SK-N-SH treated with all-trans-retinoic acid at 6 μM for 48 hours (cell line): Measurements from ENCODE around the gene NAP1L4.

Experiments used
- BACH2 ChIP-seq: fragments of 250-450 bp; sonication (Bioruptor Pico); IDR thresholded peaks from 2 replicates; pipeline ENCODE4 v1.9.0; 2021; ENCODE audit warnings: mild to moderate bottlenecking, borderline replicate concordance
- ESRRG ChIP-seq: fragments of 250-450 bp; sonication (Bioruptor Pico); IDR thresholded peaks from 2 replicates; pipeline ENCODE4 v1.6.1; 2021; ENCODE audit warnings: mild to moderate bottlenecking
- OSR1 ChIP-seq: fragments of 250-450 bp; sonication (Bioruptor Pico); IDR thresholded peaks from 2 replicates; pipeline ENCODE4 v1.8.0; 2022; ENCODE audit warnings: moderate library complexity, mild to moderate bottlenecking, inconsistent platforms
- PPARA ChIP-seq: fragments of 250-450 bp; sonication (Bioruptor Pico); IDR thresholded peaks from 2 replicates; pipeline ENCODE4 v1.5.0; 2020; ENCODE audit warnings: mild to moderate bottlenecking, borderline replicate concordance
- RARB ChIP-seq: fragments of 250-450 bp; sonication (Bioruptor Pico); IDR thresholded peaks from 2 replicates; pipeline ENCODE4 v1.8.0; 2021; ENCODE audit warnings: mild to moderate bottlenecking, moderate library complexity
- TCF4 ChIP-seq: fragments of 250-450 bp; sonication (Bioruptor Pico); IDR thresholded peaks from 2 replicates; pipeline ENCODE4 v1.8.0; 2021; ENCODE audit warnings: mild to moderate bottlenecking, moderate library complexity, borderline replicate concordance
- ZNF70 ChIP-seq: fragments of 450-650 bp; formaldehyde crosslinking; IDR thresholded peaks from 2 replicates; pipeline ENCODE4 v1.5.0; 2020; ENCODE audit warnings: mild to moderate bottlenecking, moderate library complexity
- ZNF8 ChIP-seq: fragments of 450-650 bp; formaldehyde crosslinking; IDR thresholded peaks from 2 replicates; pipeline ENCODE4 v1.5.0; 2020; ENCODE audit warnings: mild to moderate bottlenecking, moderate library complexity
- TF ChIP-seq, protein P1 (sequence below): fragments of 250-450 bp; sonication (Bioruptor Pico); IDR thresholded peaks from 2 replicates; pipeline ENCODE4 v1.8.0; 2020; ENCODE audit warnings: mild to moderate bottlenecking, moderate library complexity, borderline replicate concordance
- TF ChIP-seq, protein P2 (sequence below): fragments of 250-450 bp; sonication (Bioruptor Pico); IDR thresholded peaks from 2 replicates; pipeline ENCODE4 v1.8.0; 2021; ENCODE audit warnings: low read depth, mild to moderate bottlenecking, moderate library complexity, borderline replicate concordance

DNA sequence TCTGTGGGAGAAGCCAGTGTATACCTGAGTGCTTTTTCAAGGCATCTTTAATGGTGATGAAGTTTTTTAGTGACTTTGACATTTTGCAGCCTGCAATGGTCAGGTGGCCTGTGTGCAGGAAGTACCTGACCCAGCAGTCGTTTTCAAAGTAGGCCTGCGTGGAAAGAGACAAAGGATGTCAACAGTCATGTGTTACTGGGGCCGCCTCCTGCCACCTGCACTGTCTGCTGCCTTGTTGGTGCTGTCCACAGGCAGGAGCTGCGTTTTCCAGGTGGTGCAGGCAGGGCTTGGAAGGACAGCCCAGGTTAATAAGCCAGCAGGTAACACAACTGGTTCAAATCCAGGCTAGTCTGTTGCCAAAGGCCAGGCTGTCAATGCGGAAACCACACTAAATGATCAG lies 26.5 kb upstream of the NAP1L4 start:
- TF ChIP-seq, protein P1, sequence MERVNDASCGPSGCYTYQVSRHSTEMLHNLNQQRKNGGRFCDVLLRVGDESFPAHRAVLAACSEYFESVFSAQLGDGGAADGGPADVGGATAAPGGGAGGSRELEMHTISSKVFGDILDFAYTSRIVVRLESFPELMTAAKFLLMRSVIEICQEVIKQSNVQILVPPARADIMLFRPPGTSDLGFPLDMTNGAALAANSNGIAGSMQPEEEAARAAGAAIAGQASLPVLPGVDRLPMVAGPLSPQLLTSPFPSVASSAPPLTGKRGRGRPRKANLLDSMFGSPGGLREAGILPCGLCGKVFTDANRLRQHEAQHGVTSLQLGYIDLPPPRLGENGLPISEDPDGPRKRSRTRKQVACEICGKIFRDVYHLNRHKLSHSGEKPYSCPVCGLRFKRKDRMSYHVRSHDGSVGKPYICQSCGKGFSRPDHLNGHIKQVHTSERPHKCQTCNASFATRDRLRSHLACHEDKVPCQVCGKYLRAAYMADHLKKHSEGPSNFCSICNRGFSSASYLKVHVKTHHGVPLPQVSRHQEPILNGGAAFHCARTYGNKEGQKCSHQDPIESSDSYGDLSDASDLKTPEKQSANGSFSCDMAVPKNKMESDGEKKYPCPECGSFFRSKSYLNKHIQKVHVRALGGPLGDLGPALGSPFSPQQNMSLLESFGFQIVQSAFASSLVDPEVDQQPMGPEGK (CRISPR knock-in tag): no peak
- no peak for TF ChIP-seq PPARA (CRISPR knock-in tag)
- TF ChIP-seq OSR1 (CRISPR knock-in tag): no peak
- TF ChIP-seq ZNF70 (CRISPR knock-in tag): no peak
- no peak for TF ChIP-seq ZNF8 (CRISPR knock-in tag)
- TF ChIP-seq BACH2 (CRISPR knock-in tag): no peak
- TF ChIP-seq TCF4 (CRISPR knock-in tag): no peak
- no peak for TF ChIP-seq RARB (CRISPR knock-in tag)
- TF ChIP-seq, protein P2, sequence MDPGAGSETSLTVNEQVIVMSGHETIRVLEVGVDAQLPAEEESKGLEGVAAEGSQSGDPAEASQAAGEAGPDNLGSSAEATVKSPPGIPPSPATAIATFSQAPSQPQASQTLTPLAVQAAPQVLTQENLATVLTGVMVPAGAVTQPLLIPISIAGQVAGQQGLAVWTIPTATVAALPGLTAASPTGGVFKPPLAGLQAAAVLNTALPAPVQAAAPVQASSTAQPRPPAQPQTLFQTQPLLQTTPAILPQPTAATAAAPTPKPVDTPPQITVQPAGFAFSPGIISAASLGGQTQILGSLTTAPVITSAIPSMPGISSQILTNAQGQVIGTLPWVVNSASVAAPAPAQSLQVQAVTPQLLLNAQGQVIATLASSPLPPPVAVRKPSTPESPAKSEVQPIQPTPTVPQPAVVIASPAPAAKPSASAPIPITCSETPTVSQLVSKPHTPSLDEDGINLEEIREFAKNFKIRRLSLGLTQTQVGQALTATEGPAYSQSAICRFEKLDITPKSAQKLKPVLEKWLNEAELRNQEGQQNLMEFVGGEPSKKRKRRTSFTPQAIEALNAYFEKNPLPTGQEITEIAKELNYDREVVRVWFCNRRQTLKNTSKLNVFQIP (CRISPR knock-in tag): no peak
- no peak for TF ChIP-seq ESRRG
